ENCODE results near the gene ACTN1.

ACTN1 gene

GRCh38 chr14:68884031-68885030, 94.8 kb downstream of the ACTN1 start:
- no peak for DNase-seq (ENCODE audit: low spot score)
- TF ChIP-seq, protein P1, sequence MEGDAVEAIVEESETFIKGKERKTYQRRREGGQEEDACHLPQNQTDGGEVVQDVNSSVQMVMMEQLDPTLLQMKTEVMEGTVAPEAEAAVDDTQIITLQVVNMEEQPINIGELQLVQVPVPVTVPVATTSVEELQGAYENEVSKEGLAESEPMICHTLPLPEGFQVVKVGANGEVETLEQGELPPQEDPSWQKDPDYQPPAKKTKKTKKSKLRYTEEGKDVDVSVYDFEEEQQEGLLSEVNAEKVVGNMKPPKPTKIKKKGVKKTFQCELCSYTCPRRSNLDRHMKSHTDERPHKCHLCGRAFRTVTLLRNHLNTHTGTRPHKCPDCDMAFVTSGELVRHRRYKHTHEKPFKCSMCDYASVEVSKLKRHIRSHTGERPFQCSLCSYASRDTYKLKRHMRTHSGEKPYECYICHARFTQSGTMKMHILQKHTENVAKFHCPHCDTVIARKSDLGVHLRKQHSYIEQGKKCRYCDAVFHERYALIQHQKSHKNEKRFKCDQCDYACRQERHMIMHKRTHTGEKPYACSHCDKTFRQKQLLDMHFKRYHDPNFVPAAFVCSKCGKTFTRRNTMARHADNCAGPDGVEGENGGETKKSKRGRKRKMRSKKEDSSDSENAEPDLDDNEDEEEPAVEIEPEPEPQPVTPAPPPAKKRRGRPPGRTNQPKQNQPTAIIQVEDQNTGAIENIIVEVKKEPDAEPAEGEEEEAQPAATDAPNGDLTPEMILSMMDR (IDR thresholded peaks at IDR 0.05; ENCODE audit: extremely low read depth, missing control alignments) = no peak

DNA sequence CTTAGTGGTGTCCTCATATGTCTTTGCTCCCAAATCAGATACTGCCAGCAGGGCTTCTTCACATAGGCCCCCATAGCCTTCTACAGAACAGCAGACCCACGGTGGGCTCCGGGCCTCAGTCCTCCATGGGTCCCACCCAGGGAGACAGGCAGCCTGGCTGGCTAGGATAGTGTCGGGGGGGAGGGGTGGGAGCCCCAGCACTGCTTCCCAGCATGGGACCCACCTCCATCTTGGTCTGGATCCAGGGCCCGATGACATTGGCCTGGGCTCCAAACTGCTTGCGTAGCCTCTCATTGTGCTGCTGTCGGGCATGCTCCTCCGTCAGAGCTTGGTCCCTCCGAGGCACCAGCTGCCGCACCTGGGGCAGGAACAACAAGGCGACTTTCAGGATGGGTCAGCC, 96.9 kb downstream of the ACTN1 start:
- TF ChIP-seq, protein P1 (IDR thresholded peaks at IDR 0.05; ENCODE audit: extremely low read depth, missing control alignments) = no peak

DNA sequence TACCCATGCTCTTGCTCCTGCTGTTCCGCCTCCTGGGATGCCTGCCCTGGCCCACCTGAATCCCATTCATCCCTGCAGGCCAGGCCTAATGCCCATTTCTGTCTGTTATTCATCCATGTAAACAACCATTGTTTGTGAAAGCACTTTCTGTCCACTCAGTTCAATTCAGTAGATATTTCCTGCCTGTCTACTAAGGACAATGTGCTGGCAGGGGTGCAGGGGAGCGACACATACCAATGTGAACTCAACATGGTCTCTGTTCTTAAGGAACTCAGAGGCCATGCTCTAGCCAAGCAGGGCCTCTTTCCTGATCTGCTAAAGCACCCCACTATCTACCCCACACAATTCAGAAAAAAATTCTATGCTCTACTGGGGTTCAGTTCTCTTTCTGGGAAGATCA, 97.7 kb downstream of the ACTN1 start:
- DNase-seq (ENCODE audit: low spot score) = no peak

More for the DNA sequence above, 96.9 kb downstream of the ACTN1 start:
- no peak for DNase-seq (ENCODE audit: low spot score)

GRCh38 chr14:68880581-68881105, 98.5 kb downstream of the ACTN1 start:
- no peak for DNase-seq (ENCODE audit: low spot score)
- TF ChIP-seq, protein P1 (IDR thresholded peaks at IDR 0.05; ENCODE audit: extremely low read depth, missing control alignments) = no peak

More for the DNA sequence above, 97.7 kb downstream of the ACTN1 start:
- TF ChIP-seq, protein P1 (IDR thresholded peaks at IDR 0.05; ENCODE audit: extremely low read depth, missing control alignments) = no peak

- DNase-seq (ENCODE audit: low spot score) = no peak
Observed at GRCh38 chr14:68879841-68880575, 99.1 kb downstream of the ACTN1 start.

DNA sequence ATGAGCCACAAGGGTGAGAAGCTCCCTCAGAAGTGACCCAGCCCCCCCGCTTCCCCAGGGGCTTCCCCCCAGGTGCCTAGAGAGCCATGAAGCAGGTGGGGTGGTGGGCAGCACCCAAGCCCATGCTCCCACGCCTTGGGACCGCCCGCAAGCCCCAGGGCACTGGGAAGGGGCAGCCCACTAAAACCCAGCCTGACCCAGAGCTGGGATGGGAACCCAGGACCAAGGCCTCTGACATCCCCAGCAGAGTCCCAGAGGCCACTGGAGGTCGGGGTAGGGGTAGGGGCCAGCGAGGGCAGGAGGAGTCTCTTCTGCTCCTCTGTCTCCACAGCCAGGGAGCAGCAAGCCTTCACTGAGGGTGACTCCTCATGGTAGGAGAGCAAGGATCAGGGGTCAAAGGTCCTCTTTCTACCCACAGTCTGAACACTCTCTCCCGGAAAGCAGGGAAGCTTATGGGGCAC, 99.8 kb downstream of the ACTN1 start:
- TF ChIP-seq, protein P1 (IDR thresholded peaks at IDR 0.05; ENCODE audit: extremely low read depth, missing control alignments) = no peak
- no peak for DNase-seq (ENCODE audit: low spot score)

More at GRCh38 chr14:68879841-68880575, 99.1 kb downstream of the ACTN1 start:
- TF ChIP-seq, protein P1 (IDR thresholded peaks at IDR 0.05; ENCODE audit: extremely low read depth, missing control alignments) = no peak

Data from GM20000 (cell line).